ENCODE data around the gene GOLGA8M.
"Not testable (repeated sequence)": the region's sequence is repeated elsewhere in the genome, so short reads cannot be mapped to it uniquely, and the experiment has no call there.

Gene GOLGA8M

GRCh38 chr15:28656018-28656360 lies 56.2 kb downstream of the GOLGA8M start:
- not testable (repeated sequence) for DNase-seq (ENCODE audit: low read depth)

GRCh38 chr15:28655329-28656017 lies 56.7 kb downstream of the GOLGA8M start:
- not testable (repeated sequence) for DNase-seq (ENCODE audit: low read depth)

- DNase-seq (ENCODE audit: low read depth) = not testable (repeated sequence)
Measured at GRCh38 chr15:28654194-28654593, 58.0 kb downstream of the GOLGA8M start.

GRCh38 chr15:28652538-28652937 lies 59.7 kb downstream of the GOLGA8M start:
- not testable (repeated sequence) for DNase-seq (ENCODE audit: low read depth)
